ENCODE results near the gene WDR83.

WDR83 gene

DNA sequence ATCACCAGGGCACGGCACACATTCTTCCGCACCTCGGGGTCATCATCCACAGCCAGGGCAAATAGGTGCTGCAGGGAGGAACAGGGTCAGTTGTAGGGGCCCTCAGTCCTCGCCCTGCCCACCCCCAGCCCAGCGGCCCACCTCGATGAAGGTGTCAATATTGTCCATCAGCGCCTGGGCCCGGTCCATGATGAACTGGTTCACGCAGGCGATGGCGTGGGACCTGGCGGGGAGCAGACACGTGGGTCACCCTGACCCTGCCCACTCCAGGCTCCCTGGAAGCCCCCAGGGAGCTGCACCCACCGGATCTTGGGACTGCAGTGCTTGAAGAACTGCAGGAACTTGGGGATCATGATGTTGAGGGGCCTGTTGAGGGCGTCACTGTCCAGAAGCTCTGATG is 48.5 kb downstream of the WDR83 start:
- no peak for DNase-seq (ENCODE audit: low read depth in 2 of 2)

DNA sequence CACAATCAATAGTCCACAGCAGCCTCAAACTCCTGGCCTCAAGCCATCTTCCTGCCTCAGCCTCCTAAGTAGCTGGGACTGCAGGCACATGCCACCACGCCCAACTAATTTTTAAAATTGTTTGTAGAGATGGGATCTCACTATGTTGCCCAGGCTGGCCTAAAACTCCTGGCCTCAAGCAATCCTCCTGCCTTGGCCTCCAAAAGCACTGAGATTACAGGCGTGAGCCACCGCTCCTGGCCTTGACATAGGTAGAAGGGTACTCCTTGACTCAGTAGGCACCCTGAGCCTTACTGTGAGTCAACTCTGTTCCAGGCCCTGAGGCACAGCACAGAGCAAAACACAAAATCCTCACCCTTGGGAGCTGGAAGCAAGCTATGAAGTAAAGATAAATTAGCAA is 49.3 kb downstream of the WDR83 start:
- no peak for DNase-seq (ENCODE audit: low read depth in 2 of 2)

DNA sequence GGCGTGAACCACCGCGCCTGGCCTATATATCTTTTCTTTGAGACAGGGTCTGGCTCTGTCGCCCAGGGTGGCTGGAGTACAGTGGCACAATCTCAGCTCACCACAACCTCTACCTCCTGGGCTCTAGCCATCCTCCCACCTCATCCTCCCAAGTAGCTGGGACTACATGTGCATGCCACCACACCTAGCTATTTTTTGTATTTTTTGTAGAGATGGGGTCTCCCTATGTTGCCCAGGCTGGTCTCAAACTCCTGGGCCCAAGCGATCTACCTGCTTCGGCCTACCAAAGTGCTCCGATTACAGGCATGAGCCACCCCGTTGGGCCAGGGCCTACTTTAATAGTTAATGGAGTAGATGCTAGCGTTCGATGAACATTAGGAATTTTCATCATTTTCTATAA is 53.7 kb downstream of the WDR83 start:
- DNase-seq (ENCODE audit: low read depth in 2 of 2): no peak

DNA sequence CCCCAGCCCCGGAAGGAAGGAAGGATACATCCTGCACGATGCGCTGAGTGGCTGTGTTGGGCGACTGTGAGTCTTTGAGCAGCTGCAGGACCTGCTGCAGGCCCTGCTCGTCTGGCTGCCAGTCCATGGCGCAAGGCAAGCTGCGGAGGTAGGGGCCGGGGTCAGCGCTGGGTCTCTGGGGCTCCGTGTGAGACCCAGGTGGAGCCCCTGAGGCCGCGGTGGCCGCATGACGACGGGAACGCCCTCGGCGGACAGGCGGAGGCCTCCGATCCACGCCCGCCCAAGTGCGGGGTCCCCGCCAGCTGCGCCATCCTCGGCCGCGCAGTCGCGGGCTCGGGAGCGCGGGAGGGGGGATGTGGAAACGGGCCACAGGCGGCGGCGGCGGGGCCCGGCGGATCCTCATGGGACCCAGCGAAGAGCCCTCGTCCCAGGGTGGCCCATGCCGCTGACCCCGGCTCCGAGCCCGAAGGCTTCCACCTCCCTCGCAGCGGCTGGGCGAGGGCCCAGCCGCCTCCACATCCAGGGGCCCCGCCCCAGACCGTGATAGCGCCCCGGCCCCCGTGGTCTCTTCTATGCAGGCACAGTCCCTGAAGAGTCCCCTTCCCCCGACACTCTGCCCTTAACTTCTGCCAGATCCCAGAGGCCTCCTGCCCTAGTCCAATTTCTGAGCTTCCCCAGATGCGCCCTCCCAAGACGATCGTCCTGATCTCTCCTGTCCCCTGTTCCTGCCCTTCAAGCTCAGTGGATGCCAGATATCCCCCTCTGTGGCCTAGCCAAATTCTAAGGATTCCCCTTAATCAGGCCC is 54.4 kb downstream of the WDR83 start:
- no peak for DNase-seq (ENCODE audit: low read depth in 2 of 2)

DNA sequence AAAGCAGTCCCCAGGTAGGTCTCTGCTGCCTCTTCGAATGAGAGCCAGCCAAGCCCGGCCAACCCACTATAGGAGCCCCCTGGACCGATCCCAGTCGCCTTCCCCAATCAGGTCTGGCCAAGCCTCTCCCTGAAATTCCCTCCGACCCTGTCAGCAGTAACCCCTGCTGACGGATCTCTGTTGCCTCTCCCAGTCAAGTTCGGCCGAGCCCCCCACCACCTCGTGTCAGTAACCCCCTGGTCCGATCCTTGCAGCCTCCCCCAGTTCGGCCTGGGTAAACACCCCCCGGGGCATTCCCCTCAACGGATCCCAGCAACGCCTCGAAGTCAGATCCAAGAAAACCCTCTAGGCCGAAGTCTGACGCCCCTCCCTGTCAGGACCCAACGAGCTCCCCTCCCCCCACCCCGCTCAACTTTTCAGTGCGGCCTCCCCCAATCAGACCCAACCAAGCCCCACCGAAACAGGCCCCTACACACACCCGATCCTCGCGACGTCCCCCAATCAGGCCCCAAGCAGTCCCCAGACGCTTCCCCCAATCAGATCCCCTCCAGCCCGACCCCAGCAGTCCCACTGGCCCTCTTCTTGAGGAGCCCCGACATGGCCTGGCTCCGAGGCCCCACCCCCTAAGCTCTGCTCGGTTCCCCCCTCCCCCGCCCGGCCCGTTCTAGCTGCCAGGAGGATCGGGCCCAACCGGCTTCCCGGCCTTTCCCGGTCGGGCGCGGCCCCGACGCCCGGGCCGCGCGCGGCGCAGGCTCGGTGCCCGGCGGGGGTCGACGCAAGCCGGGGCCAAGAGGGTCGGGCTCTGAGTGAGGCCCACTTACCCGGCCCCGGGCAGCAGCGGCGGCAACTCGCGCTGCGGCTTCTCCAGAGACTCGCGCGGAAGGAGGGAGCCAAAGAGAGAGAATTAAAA is 55.3 kb downstream of the WDR83 start:
- no peak for DNase-seq (ENCODE audit: low read depth in 2 of 2)

DNA sequence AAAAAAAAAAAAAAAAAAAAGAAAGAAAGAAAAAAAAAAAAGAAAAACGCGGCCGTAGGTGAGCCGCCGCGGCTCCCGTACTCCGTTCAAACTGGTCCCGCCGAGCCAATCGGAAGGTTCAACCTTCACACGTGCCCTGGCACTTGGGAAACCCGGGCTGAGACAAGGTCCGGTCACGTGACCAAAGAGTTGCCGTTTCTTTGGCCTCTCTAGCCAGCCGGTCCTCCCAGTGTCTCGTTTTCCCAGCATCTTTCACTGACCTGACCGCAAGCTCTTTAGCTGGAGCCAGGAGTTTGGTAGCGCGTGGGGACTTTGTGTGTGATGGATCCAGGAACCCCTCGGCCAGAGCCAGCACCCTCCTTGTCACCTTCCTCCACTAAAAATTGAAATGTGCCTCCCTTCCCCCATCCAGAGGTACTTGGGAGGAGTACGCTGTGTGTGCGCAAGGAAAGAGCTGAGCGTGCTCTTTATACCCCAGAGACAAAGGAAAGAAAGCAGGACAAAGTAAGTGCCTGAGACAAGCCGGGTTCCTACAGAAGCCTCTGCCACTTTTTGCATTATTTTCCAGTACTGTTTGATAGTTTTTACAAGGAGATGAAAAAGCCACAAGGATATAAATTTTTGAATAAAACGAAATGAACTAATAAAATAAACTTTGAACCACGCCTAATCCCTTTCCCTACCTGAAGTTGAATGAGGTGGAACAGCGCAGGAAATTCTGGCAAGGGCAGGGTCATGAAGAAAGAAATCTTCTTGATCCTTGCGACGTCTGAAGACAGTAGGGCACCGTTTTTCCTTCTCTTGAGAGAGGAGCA is 56.2 kb downstream of the WDR83 start:
- DNase-seq (ENCODE audit: low read depth in 2 of 2): peak; percentile 83 to 92

DNA sequence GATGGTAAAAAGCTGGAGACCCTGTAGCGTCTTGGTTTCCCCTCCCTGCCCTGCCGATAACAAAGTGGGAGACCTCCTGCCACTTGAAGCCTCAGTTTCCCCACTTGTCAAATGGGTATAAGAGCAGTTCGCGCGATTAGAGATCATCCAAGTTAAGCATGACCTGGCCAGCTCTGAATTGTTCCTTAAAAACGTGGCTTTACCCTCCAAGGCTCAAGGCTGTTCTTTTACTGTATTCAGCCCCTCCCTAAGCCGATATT is 56.7 kb downstream of the WDR83 start:
- no peak for DNase-seq (ENCODE audit: low read depth in 2 of 2)

DNA sequence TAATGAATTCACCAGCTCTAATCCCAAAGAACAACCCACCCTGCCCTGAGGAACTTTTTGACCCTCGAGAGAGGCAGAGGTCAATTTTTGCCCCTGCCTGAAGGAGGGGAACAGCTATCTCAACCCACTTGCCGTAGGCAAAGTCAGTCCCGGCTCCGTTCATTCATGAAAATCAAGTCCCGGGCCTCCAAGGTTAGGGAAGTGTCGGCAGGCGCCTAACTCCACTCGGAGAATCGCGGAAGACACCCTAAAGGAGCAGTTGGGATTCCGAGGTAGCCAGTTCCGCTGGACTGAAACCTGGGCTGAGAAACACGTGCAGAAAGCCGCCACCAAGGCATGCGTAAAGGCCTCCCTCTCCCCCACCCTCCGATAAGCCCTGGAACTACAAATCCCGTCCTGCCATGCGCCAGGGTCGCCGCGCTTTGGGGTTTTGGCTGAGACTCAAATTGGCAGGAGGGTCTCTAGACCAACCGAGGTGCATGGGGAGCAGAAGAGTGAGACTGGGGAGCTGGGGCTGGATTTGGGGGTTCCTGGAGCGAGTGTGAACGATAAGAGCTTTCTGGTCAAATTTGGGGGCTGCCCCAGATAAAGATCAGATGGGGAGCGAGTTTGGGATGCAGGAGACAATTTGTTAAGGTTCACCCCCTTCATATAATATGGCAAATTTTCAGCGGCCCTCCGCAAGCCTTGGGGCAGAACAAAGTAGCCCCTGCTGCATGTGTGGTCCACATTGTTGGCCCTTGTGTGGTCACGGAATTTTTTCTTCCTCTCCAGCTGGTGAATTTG is 57.2 kb downstream of the WDR83 start, which contains the start of gene TNPO2:
TSS of gene TNPO2 (minus strand) at position 292 of the 786 bp plus-strand sequence. CDS start 2,955 bp downstream, outside the sequence.
- peak in 1 of 2 donors; percentile 48 for DNase-seq (ENCODE audit: low read depth in 2 of 2)
